ENCODE data around the gene ABHD2.

DNA sequence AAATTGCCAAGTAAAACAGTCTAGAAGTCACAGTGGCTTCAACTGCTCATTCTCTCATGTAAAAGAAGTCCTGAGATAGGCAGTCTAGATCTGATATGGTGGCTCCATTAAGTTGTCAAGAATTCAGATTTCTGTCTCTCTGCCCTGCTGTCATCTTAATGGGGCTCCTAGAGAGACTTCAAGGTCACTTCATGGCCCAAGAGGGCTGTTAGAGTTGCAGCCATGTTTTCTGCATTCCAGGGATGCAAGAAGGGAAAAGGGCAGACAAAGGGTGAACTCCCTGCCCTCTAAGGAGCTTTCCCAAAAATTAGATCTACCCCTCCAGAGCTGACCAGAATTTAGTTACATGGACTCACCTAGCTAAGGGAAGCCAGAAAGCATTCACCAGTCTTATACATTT lies 23.1 kb downstream of the ABHD2 start:
- TF ChIP-seq CTCF (IDR thresholded peaks at IDR 0.05 in 4 of 5, conservative IDR thresholded peaks at IDR 0.05 in 1 of 5) (no peak), POLR2A (IDR thresholded peaks at IDR 0.05) (no peak)

Data from gastrocnemius medialis (tissue), 4 donors.